HepG2 (cell line): ENCODE measurements around the gene CYSRT1. TPM values are rescaled to one million over a fixed set of nuclear protein-coding genes. Genes with fewer than 3 reads are reported as not detected.

ENCODE experiments used
- ATAC-seq: fragments of 200-7000 bp; cut with Tn5 transposase; 3 replicates; pipeline ENCODE4 v1.9.1; 2020; ENCODE audit warnings: mild to moderate bottlenecking, moderate library complexity
- BruUV-seq: library from RNA; stranded (reverse); fragments of 400-500 nt; replicated peaks from 2 replicates; lab custom pipeline; 2021; lab: Mats Ljungman, UMichigan
- CTCF ChIA-PET: fragments of 300-600 bp; formaldehyde crosslinking; extraction: SDS; loops from one replicate; lab custom pipeline; 2021; ENCODE audit warnings: low total read pairs, inconsistent platforms, low intra/inter-chr PET ratio; lab: Yijun Ruan, JAX
- POLR2A ChIA-PET: fragments of 350-600 bp; sonication (Branson Sonifier 250); formaldehyde crosslinking; loops from one replicate; lab custom pipeline; 2020; ENCODE audit warnings: antibody characterized with exemption, inconsistent platforms; lab: Yijun Ruan, JAX
- DNase-seq: peaks from one replicate; pipeline ENCODE4 v3.0.0-alpha.2; 2015; ENCODE audit warnings: low spot score
- FAIRE-seq: peaks from 3 replicates; lab custom pipeline; 2011; peaks lifted over from hg19 to GRCh38; lab: Jason Lieb, UNC
- H2AFZ ChIP-seq: one replicate; pipeline ENCODE4 v1.6.1; 2011; ENCODE audit warnings: low read length, inconsistent platforms
- H3K27ac ChIP-seq: fragments of 300-600 bp; 3 replicates; pipeline ENCODE4 v1.8.0; 2011; ENCODE audit warnings: mixed run types, mild to moderate bottlenecking, mixed read lengths, low read length, inconsistent platforms; ENCODE audit not compliant: insufficient read depth; ENCODE audit errors: extremely low read length
- H3K27me3 ChIP-seq, 2 experiments: fragments of 200-600 bp in 1 of 2; 2 replicates in 1 of 2; 3 replicates in 1 of 2; pipeline versions ENCODE4 v1.6.0 to v1.8.0; 2011; ENCODE audit warnings: low read length in 2 of 2, mild to moderate bottlenecking in 2 of 2, moderate library complexity in 2 of 2, inconsistent platforms in 1 of 2; ENCODE audit not compliant: insufficient read depth in 2 of 2, control insufficient read depth in 1 of 2
- H3K36me3 ChIP-seq, 2 experiments: fragments of 200-600 bp in 1 of 2; replicated peaks in 1 of 2; 2 replicates in 1 of 2; 3 replicates in 1 of 2; pipeline versions ENCODE4 v1.5.1 to v1.8.0; 2011; ENCODE audit warnings: low read length in 2 of 2, inconsistent platforms in 1 of 2; ENCODE audit not compliant: insufficient read depth in 2 of 2, control insufficient read depth in 1 of 2
- H3K4me1 ChIP-seq: 2 replicates; pipeline ENCODE4 v1.5.1; 2012; ENCODE audit warnings: low read length, inconsistent platforms; ENCODE audit not compliant: insufficient read depth
- H3K4me2 ChIP-seq: 2 replicates; pipeline ENCODE4 v1.6.0; 2011; ENCODE audit warnings: low read depth, low read length, inconsistent platforms
- H3K4me3 ChIP-seq, 3 experiments: fragments of 200-600 bp in 1 of 3; sonication (generic), shearing (Covaris generic) in 1 of 3; replicated peaks in 1 of 3; 2 replicates each; pipeline ENCODE4 v1.5.1; 2011 to 2016; ENCODE audit warnings: low read length in 3 of 3, inconsistent platforms in 2 of 3, low read depth in 2 of 3, mild to moderate bottlenecking in 2 of 3, control low read depth in 1 of 3, mixed read lengths in 1 of 3; ENCODE audit not compliant: insufficient read depth in 1 of 3
- H3K79me2 ChIP-seq: one replicate; pipeline ENCODE4 v1.6.1; 2011; ENCODE audit warnings: low read length, inconsistent platforms; ENCODE audit not compliant: insufficient read depth
- H3K9ac ChIP-seq: 2 replicates; pipeline ENCODE4 v1.6.0; 2011; ENCODE audit warnings: mild to moderate bottlenecking, low read depth, low read length, inconsistent platforms; ENCODE audit not compliant: insufficient read depth
- H3K9me3 ChIP-seq: 2 replicates; pipeline ENCODE4 v1.5.1; 2012; ENCODE audit warnings: mild to moderate bottlenecking, low read length
- H4K20me1 ChIP-seq: 2 replicates; pipeline ENCODE4 v1.6.0; 2011; ENCODE audit warnings: inconsistent platforms, mild to moderate bottlenecking, low read length, moderate library complexity; ENCODE audit not compliant: insufficient read depth
- ARID2 ChIP-seq: sonication (generic); formaldehyde crosslinking; IDR thresholded peaks from 2 replicates; pipeline ENCODE4 v1.8.1; 2022; ENCODE audit warnings: mild to moderate bottlenecking, missing genetic modification reagents, borderline replicate concordance
- FOSL2 ChIP-seq: sonication (generic); formaldehyde crosslinking; IDR thresholded peaks from 2 replicates; pipeline ENCODE4 v1.4.0; 2020; ENCODE audit warnings: missing genetic modification reagents
- FOXJ3 ChIP-seq: sonication (generic); formaldehyde crosslinking; IDR thresholded peaks from 2 replicates; pipeline ENCODE4 v1.4.0; 2020; ENCODE audit warnings: missing genetic modification reagents, mild to moderate bottlenecking, borderline replicate concordance
- FOXM1 ChIP-seq: sonication (generic); formaldehyde crosslinking; IDR thresholded peaks from 2 replicates; pipeline ENCODE4 v1.5.0; 2020; ENCODE audit warnings: missing genetic modification reagents
- KLF13 ChIP-seq: sonication (generic); formaldehyde crosslinking; IDR thresholded peaks from 2 replicates; pipeline ENCODE4 v1.4.0; 2020; ENCODE audit warnings: mild to moderate bottlenecking, missing genetic modification reagents
- LRRFIP1 ChIP-seq: sonication (generic); formaldehyde crosslinking; conservative IDR thresholded peaks from 2 replicates; pipeline ENCODE4 v1.4.0; 2020; ENCODE audit warnings: missing genetic modification reagents
- MAFK ChIP-seq, 2 experiments: IDR thresholded peaks in 1 of 2; conservative IDR thresholded peaks in 1 of 2; 2 replicates each; pipeline ENCODE4 v1.6.1; 2011; ENCODE audit warnings: improper control_type of control experiment in 2 of 2, low read length in 2 of 2
- NFYB ChIP-seq: sonication (generic); formaldehyde crosslinking; IDR thresholded peaks from 2 replicates; pipeline ENCODE4 v1.4.0; 2020; ENCODE audit warnings: missing genetic modification reagents
- PHF21A ChIP-seq: sonication (generic); formaldehyde crosslinking; IDR thresholded peaks from 2 replicates; pipeline ENCODE4 v1.5.0; 2020; ENCODE audit warnings: mild to moderate bottlenecking, missing genetic modification reagents
- POLR2AphosphoS2 ChIP-seq: IDR thresholded peaks from 2 replicates; pipeline ENCODE4 v1.6.1; 2011; ENCODE audit warnings: low read depth, low read length, improper control_type of control experiment
- PREB ChIP-seq: sonication (generic); formaldehyde crosslinking; IDR thresholded peaks from 2 replicates; pipeline ENCODE4 v1.4.0; 2020; ENCODE audit warnings: missing genetic modification reagents
- SAP130 ChIP-seq: IDR thresholded peaks from 2 replicates; pipeline ENCODE4 v1.6.1; 2016; ENCODE audit warnings: low read depth
- SPEN ChIP-seq: sonication (generic); formaldehyde crosslinking; IDR thresholded peaks from 2 replicates; pipeline ENCODE4 v1.5.1; 2020; ENCODE audit warnings: low read depth, mild to moderate bottlenecking, missing genetic modification reagents
- STAG1 ChIP-seq: sonication (generic); formaldehyde crosslinking; IDR thresholded peaks from 2 replicates; pipeline ENCODE4 v1.4.0; 2020; ENCODE audit warnings: missing genetic modification reagents
- TBX3 ChIP-seq: fragments of 450-650 bp; IDR thresholded peaks from 2 replicates; pipeline ENCODE4 v1.6.1; 2017; ENCODE audit warnings: antibody characterized with exemption, mild to moderate bottlenecking, inconsistent platforms, borderline replicate concordance
- ZBTB14 ChIP-seq: sonication (generic); formaldehyde crosslinking; IDR thresholded peaks from 2 replicates; pipeline ENCODE4 v1.4.0; 2020; ENCODE audit warnings: missing genetic modification reagents
- ZFP90 ChIP-seq: sonication (generic); formaldehyde crosslinking; IDR thresholded peaks from 2 replicates; pipeline ENCODE4 v1.8.0; 2022; ENCODE audit warnings: missing genetic modification reagents, mild to moderate bottlenecking, inconsistent platforms, borderline replicate concordance
- ZMAT3 ChIP-seq: sonication (generic); formaldehyde crosslinking; conservative IDR thresholded peaks from 2 replicates; pipeline ENCODE4 v1.7.0; 2021; ENCODE audit warnings: missing genetic modification reagents
- ZNF44 ChIP-seq: sonication (generic); formaldehyde crosslinking; IDR thresholded peaks from 2 replicates; pipeline ENCODE4 v1.5.1; 2020; ENCODE audit warnings: mild to moderate bottlenecking, missing genetic modification reagents
- ZNF660 ChIP-seq: sonication (generic); formaldehyde crosslinking; IDR thresholded peaks from 2 replicates; pipeline ENCODE4 v1.5.1; 2020; ENCODE audit warnings: mild to moderate bottlenecking, low read depth, missing genetic modification reagents, borderline replicate concordance
- WGBS: methylation state at CpG from one replicate; pipeline ENCODE4 v1.1.6; 2017; ENCODE audit warnings: low lambda C conversion rate; 5-methylcytosine and 5-hydroxymethylcytosine counted together
- in situ Hi-C: cut with HindIII; loops from 2 replicates; pipeline ENCODE4 v1.10.0; 2017; ENCODE audit warnings: low pct_unique_long_range_greater_than_20kb; ENCODE audit not compliant: extremely low pct_ligation_motif_present
- intact Hi-C: fragments of 100-400 bp; cut with micrococcal nuclease; formaldehyde crosslinking; loops from one replicate; pipeline ENCODE4 v1.10.0; 2022; ENCODE audit not compliant: unreplicated experiment
- polyA plus RNA-seq, 8 experiments: library from polyadenylated mRNA; depleted of rRNA in 3 of 8; stranded (reverse) in 7 of 8; unstranded in 1 of 8; fragments of >200 nt; fragmentation: Illumina TruSeq in 4 of 8; extraction: Trizol in 4 of 8; gene quantifications; 2 replicates each; pipeline versions ENCODE4 v1.2.1 to v1.2.3, GENCODE V29; 2011 to 2016; ENCODE audit warnings: low read depth in 4 of 8, missing spikeins in 1 of 8, mixed read lengths in 1 of 8; ENCODE audit not compliant: insufficient read depth in 1 of 8
- total RNA-seq, 5 experiments: library from RNA; depleted of rRNA; stranded (reverse); fragments of >200 nt; fragmentation: Illumina TruSeq; extraction: Trizol; gene quantifications; 2 replicates each; pipeline ENCODE4 v1.2.3, GENCODE V29; 2016; ENCODE audit warnings: low read depth in 1 of 5

Gene CYSRT1
- total and polyA plus RNA-seq, 2 of the 13 experiments (the other 11 are each of a cell fraction or from before 2014, with no cell fraction given), result 1.5 to 2.1 TPM

- Histone ChIP-seq H3K9ac (peak overlapping the region; percentile 73), H3K27ac (peak overlapping the region; percentile 47), H3K27me3 (no peaks in the 10 kb centered on the region), H3K4me2 (peak overlapping the region; percentile 90), H2AFZ (no peak overlapping the region), H3K9me3 (no peaks in the 10 kb centered on the region), H3K4me3 (peak overlapping the region; percentile 71 to 75 (median 72)), H3K4me1 (peaks cover 75% of the 10 kb centered on the region), H4K20me1 (no peaks in the 10 kb centered on the region; the same call in 1 of the 2 replicates), H3K79me2 (peaks cover 61% of the 10 kb centered on the region), H3K36me3 (no peaks in the 10 kb centered on the region; a peak in 1 of 5 replicates)
- in situ Hi-C loops (no loop called here), intact Hi-C loops (no loop called here)
- BruUV-seq, result no TSS peak
- ChIA-PET CTCF (interaction anchor here (1.3 kb wide), 1 partner anchor 10 kb away, joined by 4 read pairs; the partner anchor contains the start of genes ANAPC2 and SSNA1), POLR2A (interaction anchor here (0.8 to 3.0 kb wide), 14 partner anchors 10 to 81 kb away, joined by 3 to 47 read pairs (median 5); partner anchors contain the start of genes ANAPC2, RNF208, SSNA1 and TUBB4B)
- no peak for ATAC-seq
- no peak for DNase-seq
- 15% methylated on average over 4 of the region's 11 CpGs for WGBS
- FAIRE-seq, result no peak
- TF ChIP-seq ZNF44 (CRISPR knock-in tag) (no peak), ZFP90 (CRISPR knock-in tag) (0 out of 2 replicates have a peak, but pooled peaks have one; percentile 38), ZNF660 (CRISPR knock-in tag) (no peak), NFYB (CRISPR knock-in tag) (no peak), PREB (CRISPR knock-in tag) (no peak), MAFK (conservative IDR thresholded peaks at IDR 0.05 in 1 of 2, IDR thresholded peaks at IDR 0.05 in 1 of 2; ENCODE audit: low read length in 2 of 2) (no peak), ZBTB14 (CRISPR knock-in tag) (no peak), ZMAT3 (no peak), LRRFIP1 (CRISPR knock-in tag) (no peak), FOXJ3 (CRISPR knock-in tag) (no peak), STAG1 (CRISPR knock-in tag) (no peak), SAP130 (CRISPR knock-in tag) (peak; percentile 16; the same call in 1 of the 2 replicates), FOSL2 (CRISPR knock-in tag) (no peak), TBX3 (no peak), SPEN (no peak), KLF13 (CRISPR knock-in tag) (no peak), FOXM1 (CRISPR knock-in tag) (no peak), POLR2AphosphoS2 (no peak), ARID2 (CRISPR knock-in tag) (peak; percentile 13; the same call in 1 of the 2 replicates), PHF21A (no peak; the same call in 1 of the 2 replicates)
Measured at GRCh38 chr9:137198902-137199283, 26.1 kb upstream of the CYSRT1 start.
